ENCODE results near the gene SCUBE1.

- TF ChIP-seq CTCF (IDR thresholded peaks at IDR 0.05) (no peak), EP300 (IDR thresholded peaks at IDR 0.05) (no peak), POLR2A (IDR thresholded peaks at IDR 0.05; ENCODE audit: low read depth) (no peak), POLR2AphosphoS5 (IDR thresholded peaks at IDR 0.05) (no peak)
Observed at GRCh38 chr22:43345761-43346301, 2.7 kb upstream of the SCUBE1 start.
